OCI-LY7 (cell line): ENCODE results near the gene RPL3. TPM values are rescaled to one million over a fixed set of nuclear protein-coding genes. Genes with fewer than 3 reads are reported as not detected.
"Not testable (repeated sequence)": the region's sequence is repeated elsewhere in the genome, so short reads cannot be mapped to it uniquely, and the experiment has no call there.

Experiments
- BruUV-seq: library from RNA; stranded (reverse); fragments of 400-500 nt; replicated peaks from 2 replicates; lab custom pipeline; 2021; lab: Mats Ljungman, UMichigan
- CTCF ChIA-PET: fragments of 300-600 bp; sonication (Branson Sonifier 250); formaldehyde crosslinking; loops from one replicate; lab custom pipeline; 2022; ENCODE audit warnings: antibody characterized with exemption; ENCODE audit not compliant: unreplicated experiment; lab: Charles Lee
- POLR2A ChIA-PET: fragments of 300-600 bp; sonication (Branson Sonifier 250); formaldehyde crosslinking; loops from one replicate; lab custom pipeline; 2022; ENCODE audit warnings: antibody characterized with exemption; lab: Charles Lee
- DNase-seq: peaks from one replicate; pipeline ENCODE4 v3.0.0-alpha.2; 2015; ENCODE audit warnings: low spot score
- H2AFZ ChIP-seq: fragments of 200-600 bp; sonication (generic), shearing (Covaris generic); 2 replicates; pipeline ENCODE4 v1.6.1; 2014; ENCODE audit warnings: mild to moderate bottlenecking, antibody characterized with exemption, low read length, moderate library complexity
- H3K27ac ChIP-seq: fragments of 200-600 bp; sonication (generic); 2 replicates; pipeline ENCODE4 v1.5.1; 2014; ENCODE audit warnings: mixed run types, low read depth, mild to moderate bottlenecking, moderate library complexity, low read length, inconsistent platforms; ENCODE audit not compliant: poor library complexity, severe bottlenecking
- H3K36me3 ChIP-seq: fragments of 200-600 bp; sonication (generic); 2 replicates; pipeline ENCODE4 v1.6.1; 2014; ENCODE audit warnings: mild to moderate bottlenecking, antibody characterized with exemption, low read length, moderate library complexity, mixed read lengths; ENCODE audit not compliant: insufficient read depth
- H3K4me1 ChIP-seq: fragments of 200-600 bp; sonication (generic); 2 replicates; pipeline ENCODE4 v1.5.1; 2014; ENCODE audit warnings: mild to moderate bottlenecking, low read length; ENCODE audit not compliant: insufficient read depth, poor library complexity, severe bottlenecking
- H3K4me2 ChIP-seq: fragments of 200-600 bp; sonication (generic); 2 replicates; pipeline ENCODE4 v1.6.1; 2014; ENCODE audit warnings: mild to moderate bottlenecking, low read length
- H3K4me3 ChIP-seq: fragments of 200-600 bp; sonication (generic); 2 replicates; pipeline ENCODE4 v1.5.1; 2014; ENCODE audit warnings: mild to moderate bottlenecking, low read depth, low read length; ENCODE audit not compliant: poor library complexity, severe bottlenecking
- H3K79me2 ChIP-seq: fragments of 200-600 bp; sonication (generic); 2 replicates; pipeline ENCODE4 v1.6.1; 2016; ENCODE audit warnings: low read depth, mild to moderate bottlenecking, low read length, moderate library complexity, mixed read lengths; ENCODE audit not compliant: insufficient read depth
- H3K9me2 ChIP-seq: fragments of 200-600 bp; sonication (generic); 2 replicates; pipeline ENCODE4 v1.6.1; 2016; ENCODE audit warnings: mild to moderate bottlenecking, low read length, mixed read lengths; ENCODE audit not compliant: insufficient read depth
- H3K9me3 ChIP-seq: fragments of 200-600 bp; sonication (generic); 2 replicates; pipeline ENCODE4 v1.6.1; 2014; ENCODE audit warnings: mild to moderate bottlenecking, mixed run types, low read length, mixed read lengths
- H4K20me1 ChIP-seq: fragments of 200-600 bp; sonication (generic); 2 replicates; pipeline ENCODE4 v1.6.1; 2014; ENCODE audit warnings: mild to moderate bottlenecking, antibody characterized with exemption, low read length, moderate library complexity, mixed read lengths; ENCODE audit not compliant: insufficient read depth
- CTCF ChIP-seq: fragments of 200-600 bp; sonication (generic); conservative IDR thresholded peaks from 2 replicates; pipeline ENCODE4 v1.5.1; 2014; ENCODE audit warnings: mild to moderate bottlenecking, antibody characterized with exemption, low read length, moderate library complexity, mixed read lengths
- EZH2phosphoT487 ChIP-seq: fragments of 200-600 bp; sonication (generic); IDR thresholded peaks from 2 replicates; pipeline ENCODE4 v1.6.1; 2018; ENCODE audit warnings: low read depth, borderline replicate concordance, mild to moderate bottlenecking, mixed run types, antibody characterized with exemption, low read length, moderate library complexity, mixed read lengths
- intact Hi-C: fragments of 100-400 bp; cut with micrococcal nuclease; formaldehyde crosslinking; loops from one replicate; pipeline ENCODE4 v1.10.0; 2022; ENCODE audit not compliant: unreplicated experiment
- total RNA-seq, 2 experiments: library from RNA; depleted of rRNA in 1 of 2; stranded (reverse); fragments of >200 nt in 1 of 2; shearing (Covaris generic) in 1 of 2; gene quantifications; 2 replicates each; pipeline ENCODE4 v1.2.3, GENCODE V29; 2014 to 2022

The RPL3 gene
- total RNA-seq, 2 experiments from 2014 or later: 2,313 to 2,457 TPM

DNA sequence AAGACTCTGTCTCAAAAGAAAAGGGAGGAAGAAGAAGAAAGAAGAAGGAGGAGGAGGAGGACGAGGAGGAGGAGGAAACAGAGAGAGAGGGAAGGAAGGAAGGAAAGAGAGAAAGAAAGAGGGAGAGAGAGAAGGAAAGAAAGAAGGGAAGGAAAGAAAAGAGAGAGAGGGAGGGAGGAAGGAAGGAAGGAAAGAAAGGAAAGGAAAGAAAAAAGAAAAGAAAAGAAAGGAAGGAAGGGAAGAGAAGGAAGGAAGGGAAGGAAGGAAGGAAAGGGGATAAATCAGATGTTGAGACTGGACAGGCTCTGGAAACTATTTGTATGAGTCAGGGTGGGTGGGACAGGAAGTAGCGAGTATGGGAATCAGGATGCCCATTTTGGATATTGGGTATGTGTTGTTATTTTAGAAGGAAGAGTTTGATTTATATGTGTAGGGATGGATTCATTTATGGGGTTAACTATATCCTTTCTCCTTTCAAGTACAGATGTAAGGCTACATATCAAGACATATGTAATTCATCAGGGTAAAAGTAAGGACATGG, 6.0 kb upstream of the RPL3 start:
- DNase-seq: no peak
- CTCF ChIA-PET: no interaction called here
- intact Hi-C loops: no loop called here
- H3K4me1 ChIP-seq: no peaks in the 10 kb centered on the region
- H3K9me3 ChIP-seq: no peaks in the 10 kb centered on the region
- TF ChIP-seq CTCF (no peak), EZH2phosphoT487 (no peak)
- no peak overlapping the region for H3K4me3 ChIP-seq
- BruUV-seq: no TSS peak
- H3K36me3 ChIP-seq: no peaks in the 10 kb centered on the region
- H3K9me2 ChIP-seq: no peaks in the 10 kb centered on the region
- no peak overlapping the region for H2AFZ ChIP-seq
- POLR2A ChIA-PET: no interaction called here
- no peaks in the 10 kb centered on the region for H3K79me2 ChIP-seq
- H4K20me1 ChIP-seq: no peaks in the 10 kb centered on the region
- H3K4me2 ChIP-seq: no peak overlapping the region
- no peak overlapping the region for H3K27ac ChIP-seq

- H2AFZ ChIP-seq, DNase-seq, H3K9me3 ChIP-seq, H3K27ac ChIP-seq, intact Hi-C loops, BruUV-seq, H3K9me2 ChIP-seq: not testable (repeated sequence)
- H3K36me3 ChIP-seq: peaks cover 37% of the 10 kb centered on the region
- H3K4me3 ChIP-seq: peak overlapping the region; percentile 94
- peaks cover 38% of the 10 kb centered on the region for H3K79me2 ChIP-seq
- peak overlapping the region; percentile 91 for H3K4me2 ChIP-seq
- H4K20me1 ChIP-seq: peaks cover 31% of the 10 kb centered on the region
- peak; percentile 24; the same call in 1 of the 2 replicates for TF ChIP-seq CTCF
- peaks cover 24% of the 10 kb centered on the region for H3K4me1 ChIP-seq
- POLR2A ChIA-PET: interaction anchor here (0.6 to 3.3 kb wide), 6 partner anchors 11 to 195 kb away, joined by 4 to 15 read pairs (median 8); no protein-coding TSS in a partner anchor
- CTCF ChIA-PET: interaction anchor here (0.6 kb wide), 1 partner anchor 140 kb away, joined by 3 read pairs; no protein-coding TSS in a partner anchor
Observed at GRCh38 chr22:39320616-39321029, 1.2 kb upstream of the RPL3 start.
